ENCODE data around the gene ALDH3A2. TPM values are rescaled to one million over a fixed set of nuclear protein-coding genes. Genes with fewer than 3 reads are reported as not detected.

The ALDH3A2 gene
- total RNA-seq, 1 donor from 2014 or later, result 138 TPM

- H3K27me3 Mint-ChIP-seq (ENCODE audit: insufficient read depth, low read depth), result peaks cover 9% of the 10 kb centered on the region
- H3K9me3 Mint-ChIP-seq, result no peaks in the 10 kb centered on the region
- no peaks in the 10 kb centered on the region for H4K20me1 ChIP-seq (ENCODE audit: low read depth)
- peaks cover 8% of the 10 kb centered on the region for H3K79me2 ChIP-seq (ENCODE audit: low read depth)
- no peak overlapping the region for H3K9ac ChIP-seq
- no peak overlapping the region for H3K27ac Mint-ChIP-seq
- H2AFZ ChIP-seq (replicated peaks), result no peak overlapping the region
- no peaks in the 10 kb centered on the region for H3K36me3 Mint-ChIP-seq
- H3K36me3 ChIP-seq, result no peaks in the 10 kb centered on the region
- no peak overlapping the region for H3K4me2 ChIP-seq
- H3K27ac ChIP-seq, result no peak overlapping the region
- TF ChIP-seq EZH2phosphoT487 (IDR thresholded peaks at IDR 0.05) (no peak), EZH2 (IDR thresholded peaks at IDR 0.05) (no peak), CTCF (IDR thresholded peaks at IDR 0.05) (no peak)
- DNase-seq (ENCODE audit: low spot score), result no peak
- no peaks in the 10 kb centered on the region for H3K9me3 ChIP-seq (ENCODE audit: low read depth)
- peaks cover 39% of the 10 kb centered on the region for H3K4me1 Mint-ChIP-seq
- H3K4me3 Mint-ChIP-seq, result no peak overlapping the region
- H3K4me1 ChIP-seq, result peaks cover 27% of the 10 kb centered on the region
- H3K27me3 ChIP-seq, result no peaks in the 10 kb centered on the region
- no peak overlapping the region for H3K4me3 ChIP-seq
- peaks cover 33% of the 10 kb centered on the region for H3F3A ChIP-seq (ENCODE audit: low read depth)
These were observed 3.9 kb upstream of the ALDH3A2 start for GRCh38 chr17:19644493-19645210.

GRCh38 chr17:19645734-19646201, 2.8 kb upstream of the ALDH3A2 start:
- H3K4me2 ChIP-seq, result no peak overlapping the region
- peaks cover 9% of the 10 kb centered on the region for H3K27me3 Mint-ChIP-seq (ENCODE audit: insufficient read depth, low read depth)
- peaks cover 19% of the 10 kb centered on the region for H3K79me2 ChIP-seq (ENCODE audit: low read depth)
- H4K20me1 ChIP-seq (ENCODE audit: low read depth), result peaks cover 2% of the 10 kb centered on the region
- peaks cover 34% of the 10 kb centered on the region for H3F3A ChIP-seq (ENCODE audit: low read depth)
- H3K27me3 ChIP-seq, result no peaks in the 10 kb centered on the region
- TF ChIP-seq EZH2phosphoT487 (IDR thresholded peaks at IDR 0.05) (no peak), CTCF (IDR thresholded peaks at IDR 0.05) (peak; percentile 93), EZH2 (IDR thresholded peaks at IDR 0.05) (no peak)
- H3K4me3 ChIP-seq, result no peak overlapping the region
- H3K4me3 Mint-ChIP-seq, result peak overlapping the region; percentile 34
- no peaks in the 10 kb centered on the region for H3K36me3 ChIP-seq
- no peak overlapping the region for H2AFZ ChIP-seq (replicated peaks)
- no peak overlapping the region for H3K27ac Mint-ChIP-seq
- H3K4me1 Mint-ChIP-seq, result peaks cover 44% of the 10 kb centered on the region
- peaks cover 31% of the 10 kb centered on the region for H3K4me1 ChIP-seq
- H3K9me3 Mint-ChIP-seq, result no peaks in the 10 kb centered on the region
- peaks cover 2% of the 10 kb centered on the region for H3K36me3 Mint-ChIP-seq
- H3K9ac ChIP-seq, result no peak overlapping the region
- no peaks in the 10 kb centered on the region for H3K9me3 ChIP-seq (ENCODE audit: low read depth)
- H3K27ac ChIP-seq, result no peak overlapping the region
- DNase-seq (ENCODE audit: low spot score), result peak; percentile 70

- Histone ChIP-seq H3K4me3 (peak overlapping the region; percentile 79), H3K27me3 (no peaks in the 10 kb centered on the region), H3K9me3 (ENCODE audit: low read depth) (no peaks in the 10 kb centered on the region), H3K4me1 (peaks cover 32% of the 10 kb centered on the region), H3F3A (ENCODE audit: low read depth) (peaks cover 34% of the 10 kb centered on the region), H4K20me1 (ENCODE audit: low read depth) (peaks cover 4% of the 10 kb centered on the region), H3K9ac (no peak overlapping the region), H3K79me2 (ENCODE audit: low read depth) (peaks cover 32% of the 10 kb centered on the region), H3K36me3 (no peaks in the 10 kb centered on the region), H3K27ac (no peak overlapping the region), H3K4me2 (peak overlapping the region; percentile 94), H2AFZ (replicated peaks) (no peak overlapping the region)
- Mint-ChIP-seq H3K4me1 (peaks cover 46% of the 10 kb centered on the region), H3K27ac (peak overlapping the region; percentile 96), H3K36me3 (peaks cover 11% of the 10 kb centered on the region), H3K9me3 (no peaks in the 10 kb centered on the region), H3K4me3 (peak overlapping the region; percentile 90), H3K27me3 (ENCODE audit: insufficient read depth, low read depth) (peaks cover 9% of the 10 kb centered on the region)
- TF ChIP-seq CTCF (IDR thresholded peaks at IDR 0.05) (no peak), EZH2phosphoT487 (IDR thresholded peaks at IDR 0.05) (no peak), EZH2 (IDR thresholded peaks at IDR 0.05) (no peak)
- DNase-seq (ENCODE audit: low spot score), result peak; percentile 21
These were observed 1.5 kb upstream of the ALDH3A2 start for GRCh38 chr17:19646788-19647696.

Data from neural progenitor cell (in vitro differentiated cells).